ENCODE data around the gene ZNF827. TPM values are rescaled to one million over a fixed set of nuclear protein-coding genes. Genes with fewer than 3 reads are reported as not detected.

The ZNF827 gene
- total RNA-seq, 2 donors from 2014 or later, result 5.4 to 13.8 TPM

DNA sequence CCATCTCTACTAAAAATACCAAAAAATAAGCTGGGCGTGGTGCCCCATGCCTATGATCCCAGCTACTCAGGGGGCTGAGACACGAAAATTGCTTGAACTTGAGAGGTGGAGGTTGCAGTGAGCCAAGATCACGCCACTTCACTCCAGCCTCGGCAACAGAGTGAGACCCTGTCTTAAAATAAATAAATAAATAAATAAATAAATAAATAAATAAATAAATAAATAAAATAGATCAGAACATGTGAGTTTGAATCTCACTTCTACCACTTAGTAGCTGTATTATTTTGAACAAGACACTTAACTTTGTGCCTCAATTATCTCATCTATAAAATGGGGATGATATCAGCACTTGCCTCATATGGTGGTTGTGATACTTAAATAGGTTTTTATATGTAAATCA lies 168.5 kb downstream of the ZNF827 start:
- Histone ChIP-seq H3K4me3 (no peak overlapping the region), H3K4me1 (no peaks in the 10 kb centered on the region), H3K9me3 (no peaks in the 10 kb centered on the region), H3K36me3 (replicated peaks in 1 of 2; ENCODE audit: insufficient read depth in 1 of 2, low read depth in 2 of 2) (peaks cover 0 to 1% of the 10 kb centered on the region in 2 donors), H3K27me3 (no peaks in the 10 kb centered on the region), H3K27ac (no peak overlapping the region)
- no peak for ATAC-seq
- no peak for TF ChIP-seq POLR2A (IDR thresholded peaks at IDR 0.05)
- TF ChIP-seq, protein P1, sequence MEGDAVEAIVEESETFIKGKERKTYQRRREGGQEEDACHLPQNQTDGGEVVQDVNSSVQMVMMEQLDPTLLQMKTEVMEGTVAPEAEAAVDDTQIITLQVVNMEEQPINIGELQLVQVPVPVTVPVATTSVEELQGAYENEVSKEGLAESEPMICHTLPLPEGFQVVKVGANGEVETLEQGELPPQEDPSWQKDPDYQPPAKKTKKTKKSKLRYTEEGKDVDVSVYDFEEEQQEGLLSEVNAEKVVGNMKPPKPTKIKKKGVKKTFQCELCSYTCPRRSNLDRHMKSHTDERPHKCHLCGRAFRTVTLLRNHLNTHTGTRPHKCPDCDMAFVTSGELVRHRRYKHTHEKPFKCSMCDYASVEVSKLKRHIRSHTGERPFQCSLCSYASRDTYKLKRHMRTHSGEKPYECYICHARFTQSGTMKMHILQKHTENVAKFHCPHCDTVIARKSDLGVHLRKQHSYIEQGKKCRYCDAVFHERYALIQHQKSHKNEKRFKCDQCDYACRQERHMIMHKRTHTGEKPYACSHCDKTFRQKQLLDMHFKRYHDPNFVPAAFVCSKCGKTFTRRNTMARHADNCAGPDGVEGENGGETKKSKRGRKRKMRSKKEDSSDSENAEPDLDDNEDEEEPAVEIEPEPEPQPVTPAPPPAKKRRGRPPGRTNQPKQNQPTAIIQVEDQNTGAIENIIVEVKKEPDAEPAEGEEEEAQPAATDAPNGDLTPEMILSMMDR (IDR thresholded peaks at IDR 0.05), result no peak
- 94 to 98% methylated on average over 4 of the region's 4 CpGs for WGBS, 2 donors
- DNase-seq, result no peak
- intact Hi-C loops (cut with DNase I), result no loop called here

DNA sequence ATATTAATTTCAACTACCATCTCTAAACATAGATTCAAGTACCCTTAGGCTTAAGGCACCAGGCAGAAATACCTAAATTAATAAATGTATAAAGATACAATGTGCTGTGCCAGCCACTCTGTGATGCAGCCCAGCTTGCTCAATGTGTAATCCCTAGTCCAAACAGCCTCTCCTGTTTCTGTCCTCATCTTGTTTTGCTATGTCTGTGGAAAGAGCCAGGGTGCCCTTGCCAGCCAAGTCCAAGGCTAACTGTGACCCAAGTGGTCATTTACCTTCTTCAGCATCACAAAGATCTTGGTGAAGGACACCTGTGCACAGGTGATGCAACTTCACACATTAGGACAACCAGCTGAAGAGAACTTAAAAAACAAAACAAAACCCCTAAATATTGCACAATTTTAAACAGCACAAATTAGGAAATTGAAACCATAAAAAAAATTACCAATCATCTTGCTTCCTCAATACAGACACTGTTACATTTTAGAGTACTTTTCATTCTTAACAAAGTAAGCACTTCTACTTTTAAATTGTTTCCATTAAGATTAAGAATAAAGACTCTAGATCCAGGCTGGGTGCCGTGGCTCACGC lies 169.1 kb downstream of the ZNF827 start:
- H3K27me3 ChIP-seq, result no peaks in the 10 kb centered on the region
- intact Hi-C loops (cut with DNase I), result no loop called here
- no peak overlapping the region for H3K4me3 ChIP-seq
- TF ChIP-seq, protein P1 (IDR thresholded peaks at IDR 0.05), result no peak
- no peak for TF ChIP-seq POLR2A (IDR thresholded peaks at IDR 0.05)
- no peak overlapping the region for H3K27ac ChIP-seq
- ATAC-seq (no peak), DNase-seq (no peak)
- H3K36me3 ChIP-seq (replicated peaks in 1 of 2; ENCODE audit: insufficient read depth in 1 of 2, low read depth in 2 of 2), result peaks cover 0 to 4% of the 10 kb centered on the region in 2 donors
- H3K4me1 ChIP-seq, result no peaks in the 10 kb centered on the region
- no peaks in the 10 kb centered on the region for H3K9me3 ChIP-seq
- WGBS, 2 donors, result 87 to 98% methylated on average over 2 of the region's 2 CpGs

DNA sequence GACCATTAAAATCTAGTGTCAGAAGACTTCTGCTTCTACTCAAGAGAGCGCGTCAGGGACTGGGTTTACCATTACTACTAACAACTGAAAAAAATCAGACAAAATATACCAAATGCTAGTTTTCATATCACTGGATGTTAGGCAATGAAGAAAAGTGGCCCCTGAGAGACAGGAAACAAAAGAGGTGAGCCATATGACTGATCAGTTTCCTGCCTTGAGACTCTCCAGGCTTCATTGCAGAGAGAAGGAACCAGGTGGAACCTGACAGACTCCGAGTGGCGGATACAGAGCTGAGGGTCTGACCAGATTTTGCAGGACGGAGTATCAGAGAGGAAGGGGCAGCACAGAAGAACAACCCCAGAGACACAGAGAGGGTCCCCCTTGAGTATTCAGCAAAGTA lies 172.3 kb downstream of the ZNF827 start:
- no peak overlapping the region for H3K27ac ChIP-seq
- no peaks in the 10 kb centered on the region for H3K4me1 ChIP-seq
- DNase-seq (no peak), ATAC-seq (no peak)
- no peak overlapping the region for H3K4me3 ChIP-seq
- intact Hi-C loops (cut with DNase I), result no loop called here
- no peaks in the 10 kb centered on the region for H3K27me3 ChIP-seq
- H3K36me3 ChIP-seq (replicated peaks in 1 of 2; ENCODE audit: insufficient read depth in 1 of 2, low read depth in 2 of 2), result peaks cover 0 to 2% of the 10 kb centered on the region in 2 donors
- H3K9me3 ChIP-seq, result no peaks in the 10 kb centered on the region
- TF ChIP-seq, protein P1 (IDR thresholded peaks at IDR 0.05), result no peak
- TF ChIP-seq POLR2A (IDR thresholded peaks at IDR 0.05), result no peak
- WGBS, 2 donors, result 92 to 96% methylated on average over 5 of the region's 5 CpGs

DNA sequence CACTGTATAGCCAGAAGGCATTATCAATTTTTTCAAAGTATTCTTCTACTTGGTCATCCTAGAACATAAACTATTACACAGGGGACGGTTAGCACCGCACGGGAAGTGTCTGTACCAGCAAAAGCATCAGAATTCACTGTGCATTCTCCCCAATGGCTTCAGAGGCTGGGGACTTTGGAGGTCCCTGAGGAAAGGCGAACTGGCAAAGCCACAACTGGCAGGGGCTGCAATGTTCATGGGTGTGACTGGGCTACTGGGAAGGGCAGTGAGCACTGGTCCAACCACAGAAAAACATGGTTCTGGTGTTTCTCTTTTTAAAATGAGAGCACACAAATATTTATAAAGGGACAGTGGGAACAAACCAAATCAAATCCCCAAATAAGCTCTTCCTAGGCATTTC lies 175.2 kb downstream of the ZNF827 start:
- H3K9me3 ChIP-seq, result no peaks in the 10 kb centered on the region
- 96% methylated on average over 4 of the region's 4 CpGs for WGBS, 2 donors
- peaks cover 0 to 7% of the 10 kb centered on the region in 2 donors for H3K36me3 ChIP-seq (replicated peaks in 1 of 2; ENCODE audit: insufficient read depth in 1 of 2, low read depth in 2 of 2)
- H3K27me3 ChIP-seq, result no peaks in the 10 kb centered on the region
- H3K4me1 ChIP-seq, result no peaks in the 10 kb centered on the region
- intact Hi-C loops (cut with DNase I), result no loop called here
- no peak overlapping the region for H3K27ac ChIP-seq
- ATAC-seq (no peak), DNase-seq (no peak)
- no peak overlapping the region for H3K4me3 ChIP-seq
- TF ChIP-seq POLR2A (IDR thresholded peaks at IDR 0.05), result no peak
- TF ChIP-seq, protein P1 (IDR thresholded peaks at IDR 0.05), result no peak

DNA sequence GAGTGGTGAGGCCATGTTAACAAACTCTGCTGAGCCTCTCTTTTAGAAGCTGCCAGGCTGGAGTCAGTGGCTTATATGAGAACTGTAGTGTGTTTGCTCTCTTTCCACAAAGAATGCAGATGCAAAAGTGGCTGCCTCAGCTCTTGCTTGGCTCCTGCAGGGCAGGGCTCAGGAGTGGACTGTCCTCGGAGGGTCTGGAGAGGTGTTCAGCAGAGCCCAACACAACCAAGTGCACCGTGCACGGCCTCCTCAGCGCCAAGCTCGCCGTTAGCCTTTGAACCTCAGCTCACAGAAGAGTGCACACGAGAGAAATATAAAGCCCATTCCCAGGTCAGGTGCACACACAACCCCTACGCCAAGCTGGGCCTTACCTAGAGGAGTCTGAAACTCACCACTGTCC lies 175.9 kb downstream of the ZNF827 start:
- Histone ChIP-seq H3K36me3 (replicated peaks in 1 of 2; ENCODE audit: insufficient read depth in 1 of 2, low read depth in 2 of 2) (peaks cover 0 to 7% of the 10 kb centered on the region in 2 donors), H3K27me3 (no peaks in the 10 kb centered on the region), H3K4me1 (no peaks in the 10 kb centered on the region), H3K27ac (no peak overlapping the region), H3K4me3 (no peak overlapping the region), H3K9me3 (no peaks in the 10 kb centered on the region)
- intact Hi-C loops (cut with DNase I), result no loop called here
- WGBS, 2 donors, result 97% methylated on average over 8 of the region's 8 CpGs
- no peak for DNase-seq
- no peak for TF ChIP-seq POLR2A (IDR thresholded peaks at IDR 0.05)
- TF ChIP-seq, protein P1 (IDR thresholded peaks at IDR 0.05), result no peak
- no peak for ATAC-seq
